Caco-2 (cell line): ENCODE data around the gene PHETA1. TPM values are rescaled to one million over a fixed set of nuclear protein-coding genes. Genes with fewer than 3 reads are reported as not detected.
"Not testable (repeated sequence)": the region's sequence is repeated elsewhere in the genome, so short reads cannot be mapped to it uniquely, and the experiment has no call there.

Experiments used
- BruUV-seq: library from RNA; stranded (reverse); fragments of 400-500 nt; replicated peaks from 2 replicates; lab custom pipeline; 2021; lab: Mats Ljungman, UMichigan
- CTCF ChIA-PET: fragments of 300-600 bp; sonication (Branson Sonifier 250); formaldehyde crosslinking; loops from one replicate; lab custom pipeline; 2022; ENCODE audit warnings: antibody characterized with exemption; lab: Charles Lee
- POLR2A ChIA-PET: fragments of 300-600 bp; sonication (Branson Sonifier 250); formaldehyde crosslinking; loops from one replicate; lab custom pipeline; 2022; ENCODE audit warnings: antibody characterized with exemption; lab: Charles Lee
- DNase-seq, 2 experiments: peaks; one replicate each; pipeline versions ENCODE4 v3.0.0 to v3.0.0-alpha.2; 2020 to 2022
- H3K27me3 ChIP-seq: replicated peaks from 2 replicates; pipeline ENCODE4 v1.6.0; 2011; ENCODE audit warnings: low read length; ENCODE audit not compliant: control insufficient read depth, insufficient read depth
- H3K36me3 ChIP-seq: 2 replicates; pipeline ENCODE4 v1.5.1; 2011; ENCODE audit warnings: low read length; ENCODE audit not compliant: control insufficient read depth, insufficient read depth
- H3K4me1 ChIP-seq: fragments of 250-450 bp; sonication (Bioruptor Pico); 2 replicates; pipeline ENCODE4 v1.5.1; 2020; ENCODE audit warnings: mild to moderate bottlenecking
- H3K4me3 ChIP-seq: 2 replicates; pipeline ENCODE4 v1.5.1; 2011; ENCODE audit warnings: low read depth, mild to moderate bottlenecking, control low read depth, low read length
- H3K9me3 ChIP-seq: fragments of 250-450 bp; sonication (Bioruptor Pico); 2 replicates; pipeline ENCODE4 v1.5.1; 2020; ENCODE audit warnings: mild to moderate bottlenecking, moderate library complexity
- H3K27ac Mint-ChIP-seq: one replicate; pipeline ENCODE4 v1.8.0; 2022; ENCODE audit warnings: mixed read lengths; ENCODE audit not compliant: unreplicated experiment
- H3K27me3 Mint-ChIP-seq: one replicate; pipeline ENCODE4 v1.8.0; 2022; ENCODE audit warnings: mixed read lengths; ENCODE audit not compliant: insufficient read depth, unreplicated experiment
- H3K36me3 Mint-ChIP-seq: one replicate; pipeline ENCODE4 v1.8.0; 2022; ENCODE audit warnings: mild to moderate bottlenecking, mixed read lengths; ENCODE audit not compliant: insufficient read depth, unreplicated experiment
- H3K4me1 Mint-ChIP-seq: one replicate; pipeline ENCODE4 v1.8.0; 2022; ENCODE audit warnings: low read depth, mixed read lengths; ENCODE audit not compliant: unreplicated experiment
- H3K4me3 Mint-ChIP-seq: one replicate; pipeline ENCODE4 v1.8.0; 2022; ENCODE audit warnings: mild to moderate bottlenecking, moderate library complexity, mixed read lengths; ENCODE audit not compliant: unreplicated experiment
- H3K9me3 Mint-ChIP-seq: one replicate; pipeline ENCODE4 v1.8.0; 2022; ENCODE audit warnings: mixed read lengths; ENCODE audit not compliant: unreplicated experiment
- intact Hi-C: fragments of 100-400 bp; cut with micrococcal nuclease; formaldehyde crosslinking; loops from one replicate; pipeline ENCODE4 v1.10.0; 2022; ENCODE audit not compliant: unreplicated experiment
- total RNA-seq: library from RNA; stranded (reverse); gene quantifications from 2 replicates; pipeline ENCODE4 v1.2.3, GENCODE V29; 2022
- TF ChIP-seq, protein P1 (sequence below), 2 experiments: fragments of 200-600 bp in 1 of 2; IDR thresholded peaks; 1 replicate in 1 of 2; 2 replicates in 1 of 2; pipeline versions ENCODE4 v1.5.1 to v1.8.0; 2011 to 2022; ENCODE audit warnings: antibody characterized with exemption in 1 of 2, control low read depth in 1 of 2, inconsistent platforms in 1 of 2, low read depth in 1 of 2, low read length in 1 of 2, mild to moderate bottlenecking in 1 of 2, moderate library complexity in 1 of 2; ENCODE audit not compliant: insufficient read depth in 1 of 2, severe bottlenecking in 1 of 2, unreplicated experiment in 1 of 2

Gene PHETA1
- total RNA-seq, 1 experiment from 2014 or later: 14.9 TPM

DNA sequence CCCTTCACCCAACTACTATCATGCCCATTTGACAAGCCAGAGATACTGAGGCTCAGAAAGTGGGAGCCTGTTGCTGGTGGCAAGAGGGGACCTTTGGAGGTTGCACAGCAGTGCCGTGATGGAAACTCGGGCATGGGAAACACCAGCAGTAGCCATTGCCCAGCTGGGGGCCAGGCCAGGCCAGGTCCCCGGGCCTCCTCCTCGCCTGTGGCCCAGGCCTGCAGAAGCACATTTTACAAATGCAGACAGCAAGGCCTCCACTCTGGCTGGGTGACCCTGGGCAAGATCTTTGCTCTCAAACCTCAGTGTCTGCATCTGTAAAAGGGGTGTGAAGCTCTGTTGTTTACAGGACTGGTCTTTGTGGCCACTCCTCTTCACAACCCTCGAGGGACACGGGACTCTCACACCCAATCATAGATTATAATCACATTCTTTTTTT lies 32.3 kb upstream of the PHETA1 start:
- ChIA-PET POLR2A (no interaction called here), CTCF (no interaction called here)
- Mint-ChIP-seq H3K4me3 (no peak overlapping the region), H3K36me3 (peaks cover 17% of the 10 kb centered on the region), H3K27me3 (no peaks in the 10 kb centered on the region), H3K27ac (no peak overlapping the region), H3K9me3 (no peaks in the 10 kb centered on the region), H3K4me1 (peaks cover 11% of the 10 kb centered on the region)
- H3K9me3 ChIP-seq: no peaks in the 10 kb centered on the region
- intact Hi-C loops: no loop called here
- TF ChIP-seq, protein P1, sequence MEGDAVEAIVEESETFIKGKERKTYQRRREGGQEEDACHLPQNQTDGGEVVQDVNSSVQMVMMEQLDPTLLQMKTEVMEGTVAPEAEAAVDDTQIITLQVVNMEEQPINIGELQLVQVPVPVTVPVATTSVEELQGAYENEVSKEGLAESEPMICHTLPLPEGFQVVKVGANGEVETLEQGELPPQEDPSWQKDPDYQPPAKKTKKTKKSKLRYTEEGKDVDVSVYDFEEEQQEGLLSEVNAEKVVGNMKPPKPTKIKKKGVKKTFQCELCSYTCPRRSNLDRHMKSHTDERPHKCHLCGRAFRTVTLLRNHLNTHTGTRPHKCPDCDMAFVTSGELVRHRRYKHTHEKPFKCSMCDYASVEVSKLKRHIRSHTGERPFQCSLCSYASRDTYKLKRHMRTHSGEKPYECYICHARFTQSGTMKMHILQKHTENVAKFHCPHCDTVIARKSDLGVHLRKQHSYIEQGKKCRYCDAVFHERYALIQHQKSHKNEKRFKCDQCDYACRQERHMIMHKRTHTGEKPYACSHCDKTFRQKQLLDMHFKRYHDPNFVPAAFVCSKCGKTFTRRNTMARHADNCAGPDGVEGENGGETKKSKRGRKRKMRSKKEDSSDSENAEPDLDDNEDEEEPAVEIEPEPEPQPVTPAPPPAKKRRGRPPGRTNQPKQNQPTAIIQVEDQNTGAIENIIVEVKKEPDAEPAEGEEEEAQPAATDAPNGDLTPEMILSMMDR (IDR thresholded peaks at IDR 0.05; ENCODE audit: insufficient read depth in 1 of 2, low read depth in 1 of 2, low read length in 1 of 2, severe bottlenecking in 1 of 2, unreplicated experiment in 1 of 2): no peak
- no peaks in the 10 kb centered on the region for H3K27me3 ChIP-seq
- H3K4me3 ChIP-seq: no peak overlapping the region
- DNase-seq: no peak
- no TSS peak for BruUV-seq
- H3K4me1 ChIP-seq: peaks cover 6% of the 10 kb centered on the region
- no peaks in the 10 kb centered on the region for H3K36me3 ChIP-seq

DNA sequence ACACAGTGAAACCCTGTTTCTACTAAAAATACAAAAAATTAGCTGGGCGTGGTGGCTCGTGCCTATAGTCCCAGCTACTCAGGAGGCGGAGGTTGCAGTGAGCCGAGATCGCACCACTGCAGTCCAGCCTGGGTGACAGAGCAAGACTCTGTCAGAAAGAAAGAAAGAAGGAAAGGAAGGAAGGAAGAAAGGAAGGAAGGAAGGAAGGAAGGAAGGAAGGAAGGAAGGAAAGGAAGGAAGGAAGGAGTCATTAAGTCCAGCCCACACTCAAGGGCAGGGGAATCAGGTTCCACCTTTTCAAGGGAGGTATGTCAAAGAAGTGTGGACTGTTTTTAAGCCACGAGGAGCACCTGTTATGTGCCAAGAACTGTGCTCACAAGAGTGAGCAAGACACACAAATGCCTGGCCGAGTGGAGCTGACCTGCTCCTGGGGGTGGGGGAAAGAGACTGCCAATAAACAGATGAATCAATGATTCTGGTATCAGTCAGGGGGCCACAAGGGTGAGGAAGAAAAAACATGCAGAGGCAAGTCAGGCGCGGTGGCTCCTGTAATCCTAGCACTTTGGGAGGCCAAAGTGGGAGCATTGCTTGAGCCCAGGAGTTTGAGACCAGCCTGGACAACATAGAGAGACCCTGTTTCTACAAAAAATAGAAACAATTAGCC lies 31.0 kb upstream of the PHETA1 start:
- BruUV-seq, H3K36me3 Mint-ChIP-seq, intact Hi-C loops, POLR2A ChIA-PET, DNase-seq, H3K4me3 ChIP-seq, H3K9me3 ChIP-seq, H3K27me3 ChIP-seq, H3K36me3 ChIP-seq, H3K4me3 Mint-ChIP-seq, H3K9me3 Mint-ChIP-seq, H3K4me1 ChIP-seq, H3K27me3 Mint-ChIP-seq, H3K27ac Mint-ChIP-seq: not testable (repeated sequence)
- peaks cover 10% of the 10 kb centered on the region for H3K4me1 Mint-ChIP-seq
- CTCF ChIA-PET: interaction anchor here (0.7 kb wide), 1 partner anchor 77 kb away, joined by 3 read pairs; no protein-coding TSS in a partner anchor

- intact Hi-C loops: no loop called here
- H3K36me3 Mint-ChIP-seq: no peaks in the 10 kb centered on the region
Observed at GRCh38 chr12:111398530-111398929, 29.6 kb upstream of the PHETA1 start.

More at GRCh38 chr12:111398530-111398929, 29.6 kb upstream of the PHETA1 start:
- no TSS peak for BruUV-seq
- no peaks in the 10 kb centered on the region for H3K36me3 ChIP-seq
- DNase-seq: no peak
- H3K27ac Mint-ChIP-seq: no peak overlapping the region
- CTCF ChIA-PET: interaction anchor here (0.8 kb wide), 1 partner anchor 53 kb away, joined by 4 read pairs; no protein-coding TSS in a partner anchor
- H3K27me3 Mint-ChIP-seq: no peaks in the 10 kb centered on the region
- POLR2A ChIA-PET: no interaction called here
- TF ChIP-seq, protein P1 (IDR thresholded peaks at IDR 0.05; ENCODE audit: insufficient read depth in 1 of 2, low read depth in 1 of 2, low read length in 1 of 2, severe bottlenecking in 1 of 2, unreplicated experiment in 1 of 2): no peak
- H3K4me1 Mint-ChIP-seq: no peaks in the 10 kb centered on the region
- H3K4me1 ChIP-seq: no peaks in the 10 kb centered on the region
- H3K4me3 Mint-ChIP-seq: no peak overlapping the region
- no peak overlapping the region for H3K4me3 ChIP-seq
- no peaks in the 10 kb centered on the region for H3K9me3 Mint-ChIP-seq
- no peaks in the 10 kb centered on the region for H3K27me3 ChIP-seq
- H3K9me3 ChIP-seq: no peaks in the 10 kb centered on the region
